HepG2 (cell line): ENCODE data around the gene AJUBA. TPM values are rescaled to one million over a fixed set of nuclear protein-coding genes. Genes with fewer than 3 reads are reported as not detected.

Experiments
- AGO1 ChIP-seq: fragments of 200-400 bp; formaldehyde crosslinking; IDR thresholded peaks from 2 replicates; pipeline ENCODE4 v1.6.1; 2017; ENCODE audit warnings: mild to moderate bottlenecking, low read depth, low read length, moderate library complexity; ENCODE audit not compliant: poor library complexity, severe bottlenecking
- ATAD3A ChIP-seq: sonication (generic); formaldehyde crosslinking; IDR thresholded peaks from 2 replicates; pipeline ENCODE4 v1.4.0; 2020; ENCODE audit warnings: missing genetic modification reagents
- RAD21 ChIP-seq: fragments of 450-650 bp; formaldehyde crosslinking; IDR thresholded peaks from 2 replicates; pipeline ENCODE4 v1.5.0; 2020; ENCODE audit warnings: mild to moderate bottlenecking
- SMAD3 ChIP-seq: sonication (generic); formaldehyde crosslinking; IDR thresholded peaks from 2 replicates; pipeline ENCODE4 v1.4.0; 2020; ENCODE audit warnings: missing genetic modification reagents
- SOX13 ChIP-seq, 3 experiments: fragments of 450-650 bp in 1 of 3; sonication (generic) in 1 of 3; formaldehyde crosslinking in 1 of 3; IDR thresholded peaks in 2 of 3; conservative IDR thresholded peaks in 1 of 3; 2 replicates each; pipeline versions ENCODE4 v1.5.0 to v1.6.1; 2016 to 2020; ENCODE audit warnings: antibody characterized with exemption in 1 of 3, mild to moderate bottlenecking in 1 of 3, missing compliant biosample characterization in 1 of 3, missing genetic modification reagents in 1 of 3, moderate library complexity in 1 of 3
- ZKSCAN5 ChIP-seq: sonication (generic); formaldehyde crosslinking; IDR thresholded peaks from 2 replicates; pipeline ENCODE4 v1.5.1; 2020; ENCODE audit warnings: mild to moderate bottlenecking, missing genetic modification reagents
- ZNF101 ChIP-seq: sonication (generic); formaldehyde crosslinking; IDR thresholded peaks from 2 replicates; pipeline ENCODE4 v1.4.0; 2020; ENCODE audit warnings: mild to moderate bottlenecking, low read depth, missing genetic modification reagents, borderline replicate concordance
- ZNF17 ChIP-seq: sonication (generic); formaldehyde crosslinking; IDR thresholded peaks from 2 replicates; pipeline ENCODE4 v1.5.0; 2020; ENCODE audit warnings: mild to moderate bottlenecking, missing genetic modification reagents
- ZNF678 ChIP-seq: sonication (generic); formaldehyde crosslinking; IDR thresholded peaks from 2 replicates; pipeline ENCODE4 v1.4.0; 2020; ENCODE audit warnings: mild to moderate bottlenecking, missing genetic modification reagents
- polyA plus RNA-seq, 8 experiments: library from polyadenylated mRNA; depleted of rRNA in 3 of 8; stranded (reverse) in 7 of 8; unstranded in 1 of 8; fragments of >200 nt; fragmentation: Illumina TruSeq in 4 of 8; extraction: Trizol in 4 of 8; gene quantifications; 2 replicates each; pipeline versions ENCODE4 v1.2.1 to v1.2.3, GENCODE V29; 2011 to 2016; ENCODE audit warnings: low read depth in 4 of 8, missing spikeins in 1 of 8, mixed read lengths in 1 of 8; ENCODE audit not compliant: insufficient read depth in 1 of 8
- total RNA-seq, 5 experiments: library from RNA; depleted of rRNA; stranded (reverse); fragments of >200 nt; fragmentation: Illumina TruSeq; extraction: Trizol; gene quantifications; 2 replicates each; pipeline ENCODE4 v1.2.3, GENCODE V29; 2016; ENCODE audit warnings: low read depth in 1 of 5
- TF ChIP-seq, protein P1 (sequence below), 2 experiments: IDR thresholded peaks; 2 replicates each; pipeline ENCODE4 v1.6.1; 2011 to 2012; ENCODE audit warnings: low read length in 2 of 2, borderline replicate concordance in 1 of 2, low read depth in 1 of 2, mild to moderate bottlenecking in 1 of 2, moderate library complexity in 1 of 2
- TF ChIP-seq, protein P2 (sequence below), 2 experiments: sonication (generic) in 1 of 2; formaldehyde crosslinking in 1 of 2; IDR thresholded peaks; 2 replicates each; pipeline versions ENCODE4 v1.5.1 to v1.6.1; 2011 to 2020; ENCODE audit warnings: borderline replicate concordance in 1 of 2, low read depth in 1 of 2, low read length in 1 of 2, mild to moderate bottlenecking in 1 of 2, missing genetic modification reagents in 1 of 2, moderate library complexity in 1 of 2
- TF ChIP-seq, protein P3 (sequence below): sonication (generic); formaldehyde crosslinking; IDR thresholded peaks from 2 replicates; pipeline ENCODE4 v1.8.0; 2022; ENCODE audit warnings: missing genetic modification reagents, mild to moderate bottlenecking, inconsistent platforms, borderline replicate concordance
- TF ChIP-seq, protein P4 (sequence below): sonication (generic); formaldehyde crosslinking; IDR thresholded peaks from 2 replicates; pipeline ENCODE4 v1.8.0; 2022; ENCODE audit warnings: mild to moderate bottlenecking, missing genetic modification reagents

Gene AJUBA
- total and polyA plus RNA-seq, 2 of the 13 experiments (the other 11 are each of a cell fraction or from before 2014, with no cell fraction given) = 157 to 241 TPM

DNA sequence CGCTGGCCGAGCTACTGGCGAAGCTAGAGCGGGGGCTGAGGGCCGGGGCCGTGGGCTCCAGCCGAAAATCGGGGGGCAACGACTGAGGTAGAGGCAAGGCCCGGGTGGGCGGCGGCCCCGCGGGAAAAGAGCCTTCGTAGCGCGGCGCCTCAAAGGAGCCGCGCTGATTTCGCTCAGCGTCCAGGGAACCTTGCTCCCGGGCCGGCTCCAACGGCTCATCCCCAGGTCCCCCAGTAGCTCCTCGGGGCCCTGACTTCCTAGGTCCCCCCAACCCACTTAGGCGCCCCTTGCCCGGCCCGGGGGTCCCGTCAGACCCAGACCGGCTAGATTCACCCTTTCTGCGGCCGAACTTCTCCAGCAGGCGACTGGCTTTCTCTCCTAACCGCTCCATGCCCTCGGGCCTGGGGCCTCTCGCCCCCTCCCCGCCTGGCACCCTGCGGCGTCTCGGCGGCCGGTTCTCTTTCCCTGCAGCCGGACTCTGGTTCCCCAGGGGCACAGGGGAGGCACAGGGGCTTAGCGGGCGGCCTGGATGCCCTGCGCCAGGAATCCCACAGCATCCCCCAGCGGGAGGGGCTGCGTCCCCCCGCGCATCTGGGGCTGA lies 375 bp downstream of the AJUBA start (continued):
- TF ChIP-seq, protein P1, sequence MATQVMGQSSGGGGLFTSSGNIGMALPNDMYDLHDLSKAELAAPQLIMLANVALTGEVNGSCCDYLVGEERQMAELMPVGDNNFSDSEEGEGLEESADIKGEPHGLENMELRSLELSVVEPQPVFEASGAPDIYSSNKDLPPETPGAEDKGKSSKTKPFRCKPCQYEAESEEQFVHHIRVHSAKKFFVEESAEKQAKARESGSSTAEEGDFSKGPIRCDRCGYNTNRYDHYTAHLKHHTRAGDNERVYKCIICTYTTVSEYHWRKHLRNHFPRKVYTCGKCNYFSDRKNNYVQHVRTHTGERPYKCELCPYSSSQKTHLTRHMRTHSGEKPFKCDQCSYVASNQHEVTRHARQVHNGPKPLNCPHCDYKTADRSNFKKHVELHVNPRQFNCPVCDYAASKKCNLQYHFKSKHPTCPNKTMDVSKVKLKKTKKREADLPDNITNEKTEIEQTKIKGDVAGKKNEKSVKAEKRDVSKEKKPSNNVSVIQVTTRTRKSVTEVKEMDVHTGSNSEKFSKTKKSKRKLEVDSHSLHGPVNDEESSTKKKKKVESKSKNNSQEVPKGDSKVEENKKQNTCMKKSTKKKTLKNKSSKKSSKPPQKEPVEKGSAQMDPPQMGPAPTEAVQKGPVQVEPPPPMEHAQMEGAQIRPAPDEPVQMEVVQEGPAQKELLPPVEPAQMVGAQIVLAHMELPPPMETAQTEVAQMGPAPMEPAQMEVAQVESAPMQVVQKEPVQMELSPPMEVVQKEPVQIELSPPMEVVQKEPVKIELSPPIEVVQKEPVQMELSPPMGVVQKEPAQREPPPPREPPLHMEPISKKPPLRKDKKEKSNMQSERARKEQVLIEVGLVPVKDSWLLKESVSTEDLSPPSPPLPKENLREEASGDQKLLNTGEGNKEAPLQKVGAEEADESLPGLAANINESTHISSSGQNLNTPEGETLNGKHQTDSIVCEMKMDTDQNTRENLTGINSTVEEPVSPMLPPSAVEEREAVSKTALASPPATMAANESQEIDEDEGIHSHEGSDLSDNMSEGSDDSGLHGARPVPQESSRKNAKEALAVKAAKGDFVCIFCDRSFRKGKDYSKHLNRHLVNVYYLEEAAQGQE (IDR thresholded peaks at IDR 0.05; ENCODE audit: borderline replicate concordance in 1 of 2, low read depth in 1 of 2, low read length in 2 of 2) = 0 out of 4 replicates have a peak, but pooled peaks of 1 of the 2 experiments have one; percentile 7
- TF ChIP-seq, protein P2, sequence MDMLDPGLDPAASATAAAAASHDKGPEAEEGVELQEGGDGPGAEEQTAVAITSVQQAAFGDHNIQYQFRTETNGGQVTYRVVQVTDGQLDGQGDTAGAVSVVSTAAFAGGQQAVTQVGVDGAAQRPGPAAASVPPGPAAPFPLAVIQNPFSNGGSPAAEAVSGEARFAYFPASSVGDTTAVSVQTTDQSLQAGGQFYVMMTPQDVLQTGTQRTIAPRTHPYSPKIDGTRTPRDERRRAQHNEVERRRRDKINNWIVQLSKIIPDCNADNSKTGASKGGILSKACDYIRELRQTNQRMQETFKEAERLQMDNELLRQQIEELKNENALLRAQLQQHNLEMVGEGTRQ (IDR thresholded peaks at IDR 0.05; ENCODE audit: low read depth, low read length) = no peak
- TF ChIP-seq, protein P2 (CRISPR knock-in tag; IDR thresholded peaks at IDR 0.05; ENCODE audit: borderline replicate concordance) = no peak
- TF ChIP-seq, protein P3, sequence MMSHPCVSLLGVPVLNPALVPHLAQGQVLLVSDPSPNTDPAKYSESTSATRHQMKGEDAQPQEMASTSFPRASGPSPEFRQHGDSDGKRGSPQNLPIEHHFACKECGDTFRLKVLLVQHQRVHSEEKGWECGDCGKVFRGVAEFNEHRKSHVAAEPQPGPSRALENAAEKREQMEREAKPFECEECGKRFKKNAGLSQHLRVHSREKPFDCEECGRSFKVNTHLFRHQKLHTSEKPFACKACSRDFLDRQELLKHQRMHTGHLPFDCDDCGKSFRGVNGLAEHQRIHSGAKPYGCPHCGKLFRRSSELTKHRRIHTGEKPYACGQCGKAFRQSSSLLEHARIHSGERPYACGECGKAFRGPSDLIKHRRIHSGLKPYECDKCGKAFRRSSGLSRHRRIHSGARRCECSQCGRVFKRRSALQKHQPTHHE (CRISPR knock-in tag) = no peak
- TF ChIP-seq, protein P4, sequence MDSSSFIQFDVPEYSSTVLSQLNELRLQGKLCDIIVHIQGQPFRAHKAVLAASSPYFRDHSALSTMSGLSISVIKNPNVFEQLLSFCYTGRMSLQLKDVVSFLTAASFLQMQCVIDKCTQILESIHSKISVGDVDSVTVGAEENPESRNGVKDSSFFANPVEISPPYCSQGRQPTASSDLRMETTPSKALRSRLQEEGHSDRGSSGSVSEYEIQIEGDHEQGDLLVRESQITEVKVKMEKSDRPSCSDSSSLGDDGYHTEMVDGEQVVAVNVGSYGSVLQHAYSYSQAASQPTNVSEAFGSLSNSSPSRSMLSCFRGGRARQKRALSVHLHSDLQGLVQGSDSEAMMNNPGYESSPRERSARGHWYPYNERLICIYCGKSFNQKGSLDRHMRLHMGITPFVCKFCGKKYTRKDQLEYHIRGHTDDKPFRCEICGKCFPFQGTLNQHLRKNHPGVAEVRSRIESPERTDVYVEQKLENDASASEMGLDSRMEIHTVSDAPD (CRISPR knock-in tag) = no peak
- 0 out of 2 replicates have a peak, but pooled peaks have one; percentile 23 for TF ChIP-seq ZKSCAN5
- TF ChIP-seq SOX13 (IDR thresholded peaks at IDR 0.05) = no peak
- peak in 1 of 2 experiments; percentile 79; a peak in 1 of 4 replicates for TF ChIP-seq SOX13 (CRISPR knock-in tag; conservative IDR thresholded peaks at IDR 0.05 in 1 of 2, IDR thresholded peaks at IDR 0.05 in 1 of 2)
- peak; percentile 32 for TF ChIP-seq AGO1
- TF ChIP-seq ATAD3A (CRISPR knock-in tag) = peak; percentile 88; the same call in 1 of the 2 replicates
- no peak for TF ChIP-seq ZNF17 (CRISPR knock-in tag)
- no peak for TF ChIP-seq ZNF678
- TF ChIP-seq ZNF101 = no peak
- TF ChIP-seq RAD21 (CRISPR knock-in tag) = peak; percentile 22
- peak; percentile 17; the same call in 1 of the 2 replicates for TF ChIP-seq SMAD3 (CRISPR knock-in tag)
